Astrocyte (in vitro differentiated cells and primary cell): Measurements from ENCODE around the gene ABCA10. TPM values are rescaled to one million over a fixed set of nuclear protein-coding genes. Genes with fewer than 3 reads are reported as not detected.

ENCODE experiments used
- DNase-seq: peaks from one replicate; pipeline ENCODE4 v3.0.0-alpha.2; 2010; ENCODE audit warnings: low read depth
- FAIRE-seq: peaks from 2 replicates; lab custom pipeline; 2011; peaks lifted over from hg19 to GRCh38; lab: Jason Lieb, UNC
- H2AFZ ChIP-seq: 2 replicates; pipeline ENCODE4 v1.6.0; 2012; ENCODE audit warnings: low read depth, low read length, inconsistent platforms
- H3K27ac ChIP-seq: 2 replicates; pipeline ENCODE4 v1.5.1; 2011; ENCODE audit warnings: low read depth, low read length, inconsistent platforms
- H3K27me3 ChIP-seq: 2 replicates; pipeline ENCODE4 v1.6.0; 2011; ENCODE audit warnings: low read length, inconsistent platforms; ENCODE audit not compliant: insufficient read depth
- H3K36me3 ChIP-seq: 2 replicates; pipeline ENCODE4 v1.5.1; 2011; ENCODE audit warnings: low read length, inconsistent platforms; ENCODE audit not compliant: insufficient read depth
- H3K4me1 ChIP-seq: 2 replicates; pipeline ENCODE4 v1.5.1; 2011; ENCODE audit warnings: low read length, inconsistent platforms; ENCODE audit not compliant: insufficient read depth
- H3K4me2 ChIP-seq: 2 replicates; pipeline ENCODE4 v1.6.0; 2012; ENCODE audit warnings: low read length, inconsistent platforms
- H3K4me3 ChIP-seq: 2 replicates; pipeline ENCODE4 v1.5.1; 2011; ENCODE audit warnings: low read depth, mild to moderate bottlenecking, low read length, inconsistent platforms; ENCODE audit not compliant: insufficient read depth
- H3K79me2 ChIP-seq: 2 replicates; pipeline ENCODE4 v1.6.0; 2012; ENCODE audit warnings: mild to moderate bottlenecking, low read length, inconsistent platforms; ENCODE audit not compliant: insufficient read depth
- H3K9ac ChIP-seq: 2 replicates; pipeline ENCODE4 v1.6.0; 2012; ENCODE audit warnings: mild to moderate bottlenecking, low read length, inconsistent platforms
- H3K9me3 ChIP-seq: 2 replicates; pipeline ENCODE4 v1.5.1; 2012; ENCODE audit warnings: low read depth, mild to moderate bottlenecking, low read length, inconsistent platforms; ENCODE audit not compliant: insufficient read depth
- H4K20me1 ChIP-seq: 2 replicates; pipeline ENCODE4 v1.6.0; 2012; ENCODE audit warnings: low read length, inconsistent platforms; ENCODE audit not compliant: insufficient read depth
- H3K27ac Mint-ChIP-seq: one replicate; pipeline ENCODE4 v1.8.0; 2021; ENCODE audit warnings: mild to moderate bottlenecking, mixed read lengths; ENCODE audit not compliant: unreplicated experiment
- H3K27me3 Mint-ChIP-seq: one replicate; pipeline ENCODE4 v1.8.0; 2021; ENCODE audit warnings: low read depth, mixed read lengths; ENCODE audit not compliant: unreplicated experiment
- H3K36me3 Mint-ChIP-seq: one replicate; pipeline ENCODE4 v1.8.0; 2021; ENCODE audit warnings: low read depth, mixed read lengths; ENCODE audit not compliant: unreplicated experiment
- H3K4me1 Mint-ChIP-seq: one replicate; pipeline ENCODE4 v1.8.0; 2021; ENCODE audit warnings: low read depth, mixed read lengths; ENCODE audit not compliant: unreplicated experiment
- H3K4me3 Mint-ChIP-seq: one replicate; pipeline ENCODE4 v1.8.0; 2021; ENCODE audit warnings: mild to moderate bottlenecking, moderate library complexity, mixed read lengths; ENCODE audit not compliant: unreplicated experiment
- H3K9me3 Mint-ChIP-seq: one replicate; pipeline ENCODE4 v1.8.0; 2021; ENCODE audit warnings: mild to moderate bottlenecking, mixed read lengths; ENCODE audit not compliant: unreplicated experiment
- CTCF ChIP-seq: IDR thresholded peaks from 2 replicates; pipeline ENCODE4 v1.5.1; 2011; ENCODE audit warnings: low read depth, mild to moderate bottlenecking, inconsistent platforms, low read length, moderate library complexity; ENCODE audit not compliant: insufficient read depth
- EZH2 ChIP-seq: IDR thresholded peaks from 2 replicates; pipeline ENCODE4 v1.6.1; 2012; ENCODE audit warnings: mild to moderate bottlenecking, low read length, inconsistent platforms; ENCODE audit not compliant: insufficient read depth
- total RNA-seq: library from RNA; stranded (reverse); gene quantifications from 2 replicates; pipeline ENCODE4 v1.2.1, GENCODE V29; 2021

Gene ABCA10
- total RNA-seq, 1 donor from 2014 or later, result 0.20 TPM

- H3K4me2 ChIP-seq, result peak overlapping the region; percentile 59
- no peaks in the 10 kb centered on the region for H3K27me3 Mint-ChIP-seq
Measured at GRCh38 chr17:69175625-69176456, 52.8 kb downstream of the ABCA10 start.

GRCh38 chr17:69175262-69175624, 53.4 kb downstream of the ABCA10 start:
- no peak overlapping the region for H3K4me3 ChIP-seq
- Mint-ChIP-seq H3K4me3 (no peak overlapping the region), H3K27me3 (no peaks in the 10 kb centered on the region), H3K4me1 (peaks cover 7% of the 10 kb centered on the region), H3K36me3 (no peaks in the 10 kb centered on the region), H3K9me3 (no peaks in the 10 kb centered on the region), H3K27ac (no peak overlapping the region)
- DNase-seq (no peak), FAIRE-seq (no peak)
- no peak overlapping the region for H2AFZ ChIP-seq
- no peaks in the 10 kb centered on the region for H3K9me3 ChIP-seq
- H3K36me3 ChIP-seq, result no peaks in the 10 kb centered on the region
- H3K79me2 ChIP-seq, result no peaks in the 10 kb centered on the region
- no peak overlapping the region for H3K9ac ChIP-seq
- no peaks in the 10 kb centered on the region for H3K27me3 ChIP-seq
- no peaks in the 10 kb centered on the region for H4K20me1 ChIP-seq
- peaks cover 8% of the 10 kb centered on the region for H3K4me1 ChIP-seq
- H3K27ac ChIP-seq, result peak overlapping the region; percentile 66
- no peak for TF ChIP-seq CTCF
- TF ChIP-seq EZH2, result no peak
- peak overlapping the region; percentile 59 for H3K4me2 ChIP-seq

More at GRCh38 chr17:69175625-69176456, 52.8 kb downstream of the ABCA10 start:
- FAIRE-seq (no peak), DNase-seq (peak; percentile 87)
- Histone ChIP-seq H3K36me3 (no peaks in the 10 kb centered on the region), H3K9ac (peak overlapping the region; percentile 44), H3K4me1 (peaks cover 8% of the 10 kb centered on the region), H3K27ac (peak overlapping the region; percentile 79), H3K27me3 (no peaks in the 10 kb centered on the region), H3K79me2 (no peaks in the 10 kb centered on the region), H3K9me3 (no peaks in the 10 kb centered on the region), H2AFZ (peak overlapping the region; percentile 12), H3K4me3 (no peak overlapping the region), H4K20me1 (no peaks in the 10 kb centered on the region)
- no peaks in the 10 kb centered on the region for H3K36me3 Mint-ChIP-seq
- TF ChIP-seq CTCF (no peak), EZH2 (no peak)
- peak overlapping the region; percentile 42 for H3K27ac Mint-ChIP-seq
- no peaks in the 10 kb centered on the region for H3K9me3 Mint-ChIP-seq
- H3K4me3 Mint-ChIP-seq, result no peak overlapping the region
- H3K4me1 Mint-ChIP-seq, result peaks cover 7% of the 10 kb centered on the region

- H3K9me3 ChIP-seq, result no peaks in the 10 kb centered on the region
- TF ChIP-seq CTCF (no peak), EZH2 (no peak)
- peaks cover 8% of the 10 kb centered on the region for H3K4me1 ChIP-seq
- Mint-ChIP-seq H3K27ac (no peak overlapping the region), H3K9me3 (no peaks in the 10 kb centered on the region), H3K27me3 (no peaks in the 10 kb centered on the region), H3K36me3 (no peaks in the 10 kb centered on the region), H3K4me3 (no peak overlapping the region), H3K4me1 (peaks cover 5% of the 10 kb centered on the region)
- DNase-seq (no peak), FAIRE-seq (no peak)
- no peaks in the 10 kb centered on the region for H3K36me3 ChIP-seq
- H3K27ac ChIP-seq, result no peak overlapping the region
- no peaks in the 10 kb centered on the region for H3K79me2 ChIP-seq
- no peak overlapping the region for H2AFZ ChIP-seq
- no peak overlapping the region for H3K4me2 ChIP-seq
- H3K27me3 ChIP-seq, result no peaks in the 10 kb centered on the region
- no peak overlapping the region for H3K9ac ChIP-seq
- H4K20me1 ChIP-seq, result no peaks in the 10 kb centered on the region
- H3K4me3 ChIP-seq, result no peak overlapping the region
Measured at GRCh38 chr17:69173118-69173517, 55.5 kb downstream of the ABCA10 start.
